Stimulated activated naive CD8-positive, alpha-beta T cell treated with anti-CD3 and anti-CD28 coated beads, Interleukin-15, Interleukin-2, amounts not matched to agents 100 ng/mL and 50 ng/mL, for 24 hours (primary cell): Measurements from ENCODE around the gene OR2T1.
"Not testable (repeated sequence)": the region's sequence is repeated elsewhere in the genome, so short reads cannot be mapped to it uniquely, and the experiment has no call there.

ENCODE experiments used
- H3K27ac Mint-ChIP-seq: one replicate; pipeline ENCODE4 v1.8.0; 2021; ENCODE audit warnings: mild to moderate bottlenecking, mixed read lengths
- H3K27me3 Mint-ChIP-seq: one replicate; pipeline ENCODE4 v1.8.0; 2021; ENCODE audit warnings: mixed read lengths
- H3K36me3 Mint-ChIP-seq: one replicate; pipeline ENCODE4 v1.8.0; 2021; ENCODE audit warnings: low read depth, mixed read lengths
- H3K4me1 Mint-ChIP-seq: one replicate; pipeline ENCODE4 v1.8.0; 2021; ENCODE audit warnings: low read depth, mixed read lengths
- H3K4me3 Mint-ChIP-seq: one replicate; pipeline ENCODE4 v1.8.0; 2021; ENCODE audit warnings: mild to moderate bottlenecking, mixed read lengths
- H3K9me3 Mint-ChIP-seq: one replicate; pipeline ENCODE4 v1.8.0; 2021; ENCODE audit warnings: mixed read lengths

OR2T1 gene

GRCh38 chr1:248450466-248451145 lies 47.8 kb downstream of the OR2T1 start:
- not testable (repeated sequence) for H3K9me3 Mint-ChIP-seq, H3K27me3 Mint-ChIP-seq, H3K27ac Mint-ChIP-seq, H3K4me3 Mint-ChIP-seq, H3K4me1 Mint-ChIP-seq, H3K36me3 Mint-ChIP-seq

GRCh38 chr1:248453619-248454018 lies 50.8 kb downstream of the OR2T1 start:
- H3K4me1 Mint-ChIP-seq, H3K9me3 Mint-ChIP-seq, H3K27me3 Mint-ChIP-seq, H3K4me3 Mint-ChIP-seq, H3K27ac Mint-ChIP-seq, H3K36me3 Mint-ChIP-seq: not testable (repeated sequence)

- not testable (repeated sequence) for H3K27ac Mint-ChIP-seq, H3K36me3 Mint-ChIP-seq, H3K4me3 Mint-ChIP-seq, H3K9me3 Mint-ChIP-seq, H3K4me1 Mint-ChIP-seq, H3K27me3 Mint-ChIP-seq
These were observed 52.2 kb downstream of the OR2T1 start for GRCh38 chr1:248455045-248455444.

GRCh38 chr1:248456635-248457034 lies 53.8 kb downstream of the OR2T1 start:
- H3K36me3 Mint-ChIP-seq, H3K27ac Mint-ChIP-seq, H3K27me3 Mint-ChIP-seq, H3K9me3 Mint-ChIP-seq, H3K4me1 Mint-ChIP-seq, H3K4me3 Mint-ChIP-seq: not testable (repeated sequence)
